CD4-positive, alpha-beta T cell treated with Interleukin-17A for 1 hour (primary cell): ENCODE data around the gene ST7L.

ENCODE experiments used
- DNase-seq: peaks from one replicate; pipeline ENCODE4 v3.0.0-alpha.2; 2020

Gene ST7L

DNA sequence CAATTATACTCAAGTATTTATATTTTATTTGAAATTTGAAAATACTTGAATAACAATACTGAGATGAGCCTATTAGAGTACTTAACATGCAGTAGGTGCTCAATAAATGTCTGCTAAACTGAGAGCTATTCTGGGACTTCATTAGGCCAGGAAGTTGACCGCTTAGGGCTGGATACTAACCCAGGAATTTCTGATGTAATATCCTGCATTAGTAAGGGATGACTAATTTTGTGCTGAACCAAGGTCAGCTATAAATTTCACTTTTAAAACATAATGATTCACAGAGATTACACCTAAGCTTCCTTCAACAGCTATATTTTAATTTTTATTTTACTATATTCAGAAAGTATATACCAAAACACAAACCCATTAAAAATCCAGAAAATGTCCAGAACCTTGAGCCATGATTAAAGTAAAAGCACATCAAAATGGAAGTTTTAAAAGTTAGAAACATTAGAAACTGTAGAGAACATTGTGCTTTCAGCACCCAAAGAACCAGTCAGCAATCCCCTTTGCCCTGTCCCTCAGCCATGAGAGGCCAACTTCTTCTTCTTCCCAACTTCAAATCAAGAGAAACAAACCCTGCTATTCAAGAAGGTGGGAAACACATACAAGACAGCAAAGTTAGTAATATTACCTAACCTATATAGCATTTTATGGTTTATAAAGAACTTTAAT is 74.8 kb downstream of the ST7L start:
- no peak for DNase-seq

DNA sequence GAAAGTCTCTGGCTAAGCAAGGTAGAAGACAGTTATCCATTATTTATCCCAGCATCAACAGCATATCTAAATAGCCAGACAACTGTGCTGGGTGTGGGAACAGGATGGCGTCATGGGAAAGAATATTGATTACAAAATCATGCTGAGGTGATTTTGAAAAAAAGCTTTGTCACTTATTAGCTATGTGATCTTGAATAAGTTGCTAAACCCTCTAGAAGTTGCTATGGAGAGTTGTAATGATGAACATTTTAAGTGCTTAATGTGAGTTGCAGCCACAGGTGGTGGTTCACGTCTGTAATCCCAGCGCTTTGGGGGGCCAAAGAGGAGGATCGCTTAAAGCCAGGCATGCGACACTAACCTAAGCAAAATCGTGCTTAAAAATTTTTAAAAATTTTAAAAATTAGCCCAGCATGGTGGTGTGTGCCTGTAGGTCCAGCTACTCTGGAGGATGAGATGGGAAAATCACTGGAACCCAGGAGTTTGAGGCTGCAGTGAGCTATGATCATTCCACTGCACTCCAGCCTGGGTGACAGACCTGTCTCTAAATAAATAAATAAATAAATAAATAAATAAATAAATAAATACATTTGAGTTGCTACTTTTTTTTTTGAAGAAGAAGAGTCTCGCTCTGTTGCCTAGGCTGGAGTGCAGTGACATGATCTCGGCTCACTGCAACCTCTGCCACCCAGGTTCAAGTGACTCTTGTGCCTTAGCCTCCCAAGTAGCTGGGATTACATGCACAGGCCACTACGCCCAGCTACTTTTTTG is 76.6 kb downstream of the ST7L start:
- DNase-seq = no peak

DNA sequence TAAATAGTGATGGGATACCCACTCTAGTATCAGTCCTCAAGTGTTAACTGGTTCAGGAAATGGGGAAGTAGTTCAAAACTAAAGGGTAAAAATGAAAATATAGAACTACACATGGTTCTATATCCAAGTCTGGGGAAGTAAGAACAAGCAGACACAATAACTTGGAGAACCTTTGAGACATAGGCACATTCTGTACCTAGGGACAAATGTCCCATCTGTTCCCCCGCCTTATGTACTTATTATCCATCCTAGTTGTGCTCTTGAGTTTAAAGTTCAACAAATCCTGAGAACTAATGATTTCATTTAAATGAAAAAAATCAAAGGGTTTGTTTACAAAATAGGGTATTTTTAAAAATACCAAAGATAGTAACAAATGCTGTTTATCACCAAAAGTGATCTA is 77.6 kb downstream of the ST7L start:
- no peak for DNase-seq

DNA sequence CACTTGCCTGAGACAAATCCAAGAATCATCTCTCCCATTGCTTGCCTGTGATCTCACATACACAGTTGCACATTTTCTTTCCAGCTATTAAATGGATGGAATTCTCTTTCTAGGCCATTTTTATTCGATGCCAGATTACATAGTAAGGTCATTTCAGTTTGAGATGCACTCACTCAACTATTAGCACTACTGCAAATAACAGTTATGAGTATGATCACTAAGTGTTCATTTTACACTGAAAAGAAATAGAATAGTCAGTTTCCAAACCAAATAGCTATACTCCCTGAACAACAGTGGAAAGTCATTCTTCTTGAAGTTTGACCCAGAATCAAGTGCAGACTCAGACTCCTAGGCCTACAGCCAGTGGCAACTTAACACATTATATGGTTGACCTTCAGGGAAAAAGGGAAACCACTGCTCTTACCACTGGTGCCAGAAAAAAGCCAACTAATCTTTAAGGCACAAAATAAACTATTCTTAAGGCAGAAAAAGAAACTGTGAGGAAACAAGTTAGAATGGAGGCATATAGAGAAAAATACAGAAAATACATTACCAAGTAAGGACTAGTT is 78.6 kb downstream of the ST7L start:
- DNase-seq = no peak

DNA sequence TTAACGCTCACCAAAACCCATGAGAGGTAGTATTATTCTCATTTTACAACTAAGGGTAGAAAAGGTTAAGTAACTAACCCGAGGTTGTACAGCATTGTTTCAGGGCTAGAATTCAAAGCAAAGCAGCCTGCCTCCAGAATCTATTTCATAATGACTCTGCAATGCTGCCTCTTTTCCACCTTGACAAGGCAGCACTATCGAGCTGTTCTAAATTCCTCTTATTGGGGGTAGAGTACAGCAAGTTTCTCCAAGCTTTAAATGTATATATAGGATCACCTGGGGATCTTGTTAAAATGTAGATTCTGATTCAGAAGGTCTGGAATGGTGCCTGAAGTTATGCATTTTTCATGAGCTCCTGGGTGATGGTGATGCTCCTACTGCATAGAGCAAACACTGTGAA is 80.1 kb downstream of the ST7L start:
- DNase-seq = no peak

DNA sequence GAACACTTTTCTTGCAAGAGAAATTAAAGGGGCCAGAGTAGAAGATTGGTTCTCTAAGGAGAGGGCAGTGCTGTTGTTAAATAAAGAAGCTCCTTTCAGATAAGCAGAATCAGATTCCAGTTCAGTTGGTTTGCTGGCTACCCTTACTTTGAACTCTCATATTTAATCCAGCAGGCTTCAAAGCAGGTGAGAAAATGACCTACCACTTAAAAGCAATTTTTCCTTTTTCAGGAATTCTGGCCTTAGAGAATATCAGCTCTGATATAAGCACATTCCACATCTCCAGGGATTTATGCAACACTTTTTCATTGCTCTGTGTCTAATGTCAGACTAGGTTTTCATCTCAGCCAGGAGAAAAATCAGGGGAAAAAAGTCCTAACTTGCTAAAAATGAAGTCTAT is 81.5 kb downstream of the ST7L start:
- DNase-seq = no peak

DNA sequence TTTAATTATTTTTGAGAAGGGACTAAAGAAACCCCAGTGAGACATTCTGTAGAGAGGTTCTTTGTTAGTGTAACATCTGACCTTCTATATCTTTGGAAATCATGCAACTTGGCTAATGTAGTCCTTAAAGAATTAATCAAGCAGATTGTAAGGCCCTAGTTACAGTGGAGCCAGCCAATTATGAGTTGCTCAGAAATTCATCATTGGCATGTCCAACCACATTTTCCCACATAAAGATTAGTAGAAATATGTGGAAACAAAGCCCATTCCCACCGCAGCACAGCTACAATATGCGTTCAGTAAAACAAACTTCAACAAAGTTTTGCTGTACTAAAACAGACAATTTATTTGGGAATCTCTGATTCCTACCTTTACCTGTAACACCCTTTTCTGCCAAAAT is 82.4 kb downstream of the ST7L start:
- no peak for DNase-seq

DNA sequence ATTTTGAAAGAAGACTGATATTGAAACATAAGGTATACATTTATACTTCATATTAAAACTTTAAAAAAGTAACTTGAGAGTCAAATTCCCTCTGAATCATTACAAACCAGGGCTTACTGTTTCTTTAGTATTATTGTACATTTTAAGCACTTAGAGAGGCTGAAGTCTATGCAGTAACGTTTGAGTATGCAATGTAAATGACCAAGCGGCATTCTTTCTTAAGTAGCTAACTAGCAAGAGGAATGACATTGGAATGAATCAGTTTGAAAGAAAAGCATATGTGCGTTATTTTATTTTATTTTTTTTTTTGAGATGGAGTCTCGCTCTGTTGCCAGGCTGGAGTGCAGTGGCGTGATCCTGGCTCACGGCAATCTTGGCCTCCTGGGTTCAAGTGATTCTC is 85.9 kb downstream of the ST7L start:
- no peak for DNase-seq

DNA sequence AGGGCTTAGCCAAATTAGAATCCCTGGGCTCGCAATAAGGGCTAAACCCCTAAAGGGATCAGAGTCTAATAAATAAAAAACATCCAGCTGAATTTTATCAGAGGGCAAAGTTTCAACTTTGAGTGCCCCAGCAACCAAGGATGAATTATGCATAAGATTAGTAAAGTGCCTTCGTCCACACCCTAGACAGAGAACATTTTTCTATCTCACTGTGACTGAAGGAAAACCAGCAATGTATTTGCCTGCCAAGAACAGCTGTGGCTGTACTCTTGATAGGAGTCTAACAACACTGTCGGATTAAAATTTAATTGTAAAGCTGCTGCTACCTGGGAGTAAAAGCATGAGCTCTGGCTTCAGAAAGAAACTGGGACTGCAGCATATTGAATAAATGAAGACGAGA is 86.9 kb downstream of the ST7L start:
- DNase-seq = no peak

DNA sequence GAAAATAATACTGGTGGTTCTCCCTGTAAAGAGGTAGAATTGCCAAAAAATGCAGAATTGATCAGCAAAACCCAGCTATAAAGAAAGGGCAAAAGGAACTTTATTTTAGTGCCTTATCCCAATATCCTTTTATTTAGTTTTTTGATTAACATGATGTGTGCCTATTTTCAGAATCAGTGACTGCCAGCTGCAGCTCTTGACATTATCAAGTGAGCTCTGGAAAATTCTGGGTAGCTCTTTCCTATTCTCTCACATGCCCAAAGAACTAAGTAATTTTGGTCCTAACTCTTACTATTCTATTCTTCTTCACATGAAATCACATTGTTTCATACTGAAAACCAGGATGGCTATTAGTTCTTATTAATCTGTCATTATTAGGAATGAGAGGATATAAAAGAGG is 88.1 kb downstream of the ST7L start:
- DNase-seq = no peak

DNA sequence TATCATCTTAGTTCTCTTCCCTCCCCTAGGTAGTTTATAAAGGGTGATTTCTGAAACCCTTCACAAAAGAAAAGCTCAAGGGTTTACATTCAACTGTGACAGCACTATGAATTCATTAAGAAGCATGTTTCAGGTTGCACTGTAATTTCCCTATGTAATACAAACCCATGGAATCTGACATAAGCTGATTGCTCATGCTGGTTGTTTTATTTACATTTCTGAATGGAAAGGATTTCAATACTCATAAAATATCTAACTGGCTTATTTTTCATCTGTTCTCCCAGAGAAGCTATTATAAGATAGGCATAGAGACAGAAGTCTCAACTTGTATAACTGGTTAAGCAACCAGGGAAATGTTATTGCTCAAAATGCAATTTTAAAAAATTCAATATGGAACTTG is 89.6 kb downstream of the ST7L start:
- no peak for DNase-seq

DNA sequence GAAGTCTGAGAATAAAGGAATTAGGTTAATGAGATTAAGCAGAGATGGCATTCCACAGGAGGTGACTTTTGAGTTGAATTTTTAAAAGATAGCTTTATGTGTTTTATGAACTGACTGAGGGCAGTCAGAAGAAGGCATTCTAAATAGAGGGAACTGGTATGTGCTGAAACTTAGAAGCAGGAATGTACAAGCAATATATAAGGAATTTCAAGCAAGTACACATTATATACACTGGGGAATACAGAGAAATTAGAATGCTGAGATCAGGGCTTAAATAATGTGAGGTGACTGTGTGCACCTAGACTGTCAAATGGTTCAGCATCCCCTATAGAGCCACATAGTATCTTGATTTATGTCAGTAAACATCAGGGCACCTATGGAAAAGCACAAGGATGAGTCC is 90.9 kb downstream of the ST7L start:
- no peak for DNase-seq

DNA sequence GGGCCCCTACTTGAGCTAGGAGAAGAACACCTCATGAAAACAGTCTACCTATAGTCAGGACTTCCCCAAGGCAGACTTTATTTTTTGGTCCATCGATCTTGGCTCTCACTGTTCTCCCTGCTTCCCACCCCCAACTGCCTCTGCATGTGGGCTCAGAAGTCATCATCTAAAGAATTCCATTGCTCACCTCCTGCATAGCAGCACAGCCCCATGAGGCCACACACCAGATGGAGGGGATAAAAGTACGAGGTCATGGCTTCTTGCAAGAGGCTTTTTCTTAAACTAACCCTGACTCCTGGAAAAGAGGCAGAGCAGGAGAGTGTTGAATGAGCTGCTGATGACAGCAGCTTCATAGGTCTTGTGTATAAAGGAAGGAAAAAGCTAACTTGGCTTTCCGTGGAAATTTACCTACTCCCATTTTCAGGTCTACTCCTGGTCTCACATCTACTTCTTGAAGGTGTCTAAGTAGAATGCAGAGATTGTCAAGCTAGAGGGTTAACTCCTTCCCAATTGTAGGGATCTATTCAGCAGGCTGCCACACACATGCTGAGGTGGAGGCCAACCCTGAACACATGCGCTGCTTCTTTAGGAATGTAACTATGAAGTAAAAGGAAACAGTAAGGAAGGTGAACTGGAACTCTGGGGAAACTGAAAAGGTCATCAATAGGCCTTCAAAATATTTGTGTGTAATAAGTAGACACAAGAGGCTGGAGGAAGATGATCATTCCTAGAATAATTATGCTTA is 91.5 kb downstream of the ST7L start:
- no peak for DNase-seq

DNA sequence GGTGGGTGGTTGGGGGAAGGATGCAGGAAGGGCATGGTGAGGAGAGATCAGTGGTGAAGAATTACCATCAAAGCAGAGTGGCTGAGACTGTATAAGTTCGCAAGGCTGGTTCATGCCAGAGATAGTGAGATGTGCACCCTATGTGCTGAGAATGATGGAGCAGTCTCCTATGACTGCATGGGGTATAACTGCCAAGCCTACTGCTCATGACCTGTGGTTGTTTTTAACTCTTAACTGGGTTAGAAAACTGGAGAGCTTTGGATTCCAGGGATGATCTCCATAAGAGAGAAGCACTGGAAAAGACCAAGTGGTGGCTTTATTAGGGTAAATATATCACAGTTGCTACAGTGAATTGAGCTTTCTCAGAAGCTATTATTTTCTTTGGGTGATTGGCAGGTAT is 94.0 kb downstream of the ST7L start:
- no peak for DNase-seq

DNA sequence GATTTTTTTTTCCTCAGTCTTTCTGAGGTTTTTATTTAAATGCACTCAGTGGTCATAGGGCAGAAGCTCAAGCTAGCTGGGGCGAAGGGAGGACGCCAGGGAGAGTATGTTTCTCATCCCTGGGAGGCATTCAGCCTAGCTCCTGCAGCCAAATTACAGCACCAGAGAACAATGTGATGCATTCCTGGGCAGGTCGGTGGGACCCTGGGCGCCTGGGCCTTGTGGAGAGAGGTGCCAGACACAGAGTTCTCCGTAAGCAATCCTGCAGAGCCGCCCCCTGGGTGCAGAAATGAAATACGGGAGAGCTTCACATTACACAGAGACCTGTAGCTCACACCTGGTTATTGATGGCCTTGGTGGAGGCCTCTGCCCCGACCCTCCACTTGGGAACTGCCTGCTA is 94.7 kb downstream of the ST7L start:
- no peak for DNase-seq

DNA sequence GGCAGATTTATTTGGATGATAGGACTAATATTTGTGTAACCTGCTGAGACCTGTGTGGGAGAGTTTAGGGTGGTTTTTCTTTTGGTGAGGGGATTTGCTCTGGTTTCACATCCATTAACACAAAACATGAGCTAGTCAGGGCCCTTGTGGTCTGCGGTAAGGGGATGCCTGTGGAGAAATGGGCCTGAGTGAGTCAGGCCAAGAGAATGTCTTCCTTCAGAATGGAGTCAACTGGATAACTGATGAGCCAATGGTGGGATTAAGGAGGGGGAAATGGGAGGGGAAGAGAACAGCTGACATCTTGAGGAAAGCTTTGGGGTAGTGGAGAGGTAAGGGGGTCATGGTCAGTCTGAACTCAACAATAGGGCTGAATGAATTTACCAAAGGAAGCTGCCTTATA is 96.3 kb downstream of the ST7L start:
- DNase-seq = no peak

DNA sequence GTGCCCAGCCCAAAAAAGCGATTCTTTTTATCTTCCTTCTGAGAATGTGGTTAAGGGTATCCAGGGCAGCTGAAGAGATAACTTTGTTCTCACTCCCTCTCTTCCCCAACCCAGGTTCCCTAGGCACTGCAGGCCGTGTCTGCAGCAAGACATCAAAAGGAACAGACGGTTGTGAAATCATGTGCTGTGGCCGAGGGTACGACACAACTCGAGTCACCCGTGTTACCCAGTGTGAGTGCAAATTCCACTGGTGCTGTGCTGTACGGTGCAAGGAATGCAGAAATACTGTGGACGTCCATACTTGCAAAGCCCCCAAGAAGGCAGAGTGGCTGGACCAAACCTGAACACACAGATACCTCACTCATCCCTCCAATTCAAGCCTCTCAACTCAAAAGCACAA is 98.8 kb downstream of the ST7L start:
- DNase-seq = no peak

DNA sequence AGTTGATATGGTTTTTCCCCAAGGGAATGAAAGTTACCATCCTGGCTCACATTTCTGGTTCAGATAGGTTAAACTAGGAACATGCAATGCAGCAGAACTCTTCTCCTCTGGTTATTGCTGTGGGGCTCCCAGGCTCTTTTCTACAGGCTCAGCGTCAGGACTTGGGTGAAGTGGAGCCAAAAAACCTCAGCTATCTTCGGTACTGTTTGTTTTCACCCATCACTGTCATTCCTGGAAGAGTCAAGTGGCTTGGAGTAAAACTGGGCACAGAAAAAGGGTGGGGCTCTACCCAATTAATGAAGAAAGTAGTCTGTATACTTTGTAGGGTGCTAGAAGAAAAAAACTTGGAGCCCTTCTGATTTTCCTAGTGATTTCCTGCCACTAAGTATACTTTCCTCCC is 100.8 kb downstream of the ST7L start:
- DNase-seq = no peak

DNA sequence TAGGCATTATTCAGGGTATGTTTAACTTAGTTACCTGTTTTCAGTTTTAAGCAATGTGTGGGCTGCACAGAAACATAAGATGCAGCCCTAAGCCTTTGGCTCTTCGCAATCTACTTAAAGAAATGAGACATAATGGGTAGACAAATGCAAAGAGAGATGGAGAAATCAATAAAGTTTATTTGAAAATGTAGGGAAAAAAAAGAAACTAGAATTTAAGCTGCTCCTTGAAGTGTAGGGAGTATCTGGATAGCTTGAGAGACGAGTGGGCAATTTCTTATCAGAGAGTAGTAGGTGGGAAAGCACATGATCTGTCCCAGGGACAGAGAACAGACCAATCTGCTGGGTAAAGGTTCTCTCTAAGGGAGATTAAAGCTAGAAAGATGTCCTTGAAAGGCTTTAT is 101.3 kb downstream of the ST7L start:
- no peak for DNase-seq

DNA sequence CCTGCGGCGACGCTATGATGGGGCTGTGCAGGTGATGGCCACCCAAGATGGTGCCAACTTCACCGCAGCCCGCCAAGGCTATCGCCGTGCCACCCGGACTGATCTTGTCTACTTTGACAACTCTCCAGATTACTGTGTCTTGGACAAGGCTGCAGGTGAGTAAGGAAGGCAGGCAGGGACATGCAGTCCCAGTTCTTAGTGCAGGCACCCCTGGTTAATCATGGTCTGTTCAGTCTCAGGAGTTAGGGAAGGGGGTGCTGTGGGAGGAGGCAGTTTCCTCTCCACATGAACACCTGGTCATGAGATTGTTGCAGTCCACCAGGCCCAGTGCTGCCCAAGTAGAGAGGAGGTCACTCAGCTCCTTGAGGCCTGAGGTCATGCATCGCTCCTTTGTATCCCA is 101.7 kb downstream of the ST7L start:
- no peak for DNase-seq

DNA sequence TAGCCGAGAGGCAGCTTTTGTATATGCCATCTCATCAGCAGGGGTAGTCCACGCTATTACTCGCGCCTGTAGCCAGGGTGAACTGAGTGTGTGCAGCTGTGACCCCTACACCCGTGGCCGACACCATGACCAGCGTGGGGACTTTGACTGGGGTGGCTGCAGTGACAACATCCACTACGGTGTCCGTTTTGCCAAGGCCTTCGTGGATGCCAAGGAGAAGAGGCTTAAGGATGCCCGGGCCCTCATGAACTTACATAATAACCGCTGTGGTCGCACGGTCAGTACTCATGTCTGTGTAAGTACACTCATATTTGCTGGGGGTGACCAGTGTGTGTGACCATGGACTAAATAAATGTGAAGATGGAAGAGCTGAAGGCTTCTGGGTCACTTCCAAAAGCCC is 102.8 kb downstream of the ST7L start:
- no peak for DNase-seq

DNA sequence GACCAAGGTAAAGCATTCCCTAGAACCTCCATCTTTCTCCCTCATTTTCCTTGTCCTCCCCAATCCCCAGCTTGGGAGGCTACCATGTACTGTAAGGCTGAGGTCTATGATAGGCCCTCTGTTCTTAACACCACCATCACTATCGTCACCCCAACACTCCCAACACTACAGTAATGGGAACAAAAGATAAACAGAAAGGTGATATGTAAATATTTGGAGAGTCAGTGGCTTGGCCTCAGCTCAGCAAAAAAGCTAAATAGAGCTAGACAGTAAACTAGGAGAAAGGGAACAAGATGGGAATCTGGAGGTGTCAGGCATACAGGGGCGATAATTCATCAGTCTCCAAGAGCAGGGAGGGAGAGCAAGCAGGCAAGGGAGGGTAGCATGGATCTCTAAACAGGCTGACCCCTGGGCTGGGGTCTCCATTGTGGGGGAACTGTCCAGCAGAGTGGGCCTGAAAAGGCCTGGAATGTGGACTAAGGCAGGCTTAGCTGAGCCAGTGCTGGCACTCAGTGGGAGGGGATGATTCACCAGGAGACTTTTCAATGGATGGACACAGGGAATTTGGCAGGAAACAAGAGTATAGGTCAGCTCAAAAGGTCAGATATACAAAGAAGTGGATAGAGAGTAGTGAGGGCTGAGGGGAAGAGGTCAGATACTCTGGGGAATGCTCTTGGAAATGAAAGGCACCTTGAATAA is 103.5 kb downstream of the ST7L start:
- DNase-seq = no peak

DNA sequence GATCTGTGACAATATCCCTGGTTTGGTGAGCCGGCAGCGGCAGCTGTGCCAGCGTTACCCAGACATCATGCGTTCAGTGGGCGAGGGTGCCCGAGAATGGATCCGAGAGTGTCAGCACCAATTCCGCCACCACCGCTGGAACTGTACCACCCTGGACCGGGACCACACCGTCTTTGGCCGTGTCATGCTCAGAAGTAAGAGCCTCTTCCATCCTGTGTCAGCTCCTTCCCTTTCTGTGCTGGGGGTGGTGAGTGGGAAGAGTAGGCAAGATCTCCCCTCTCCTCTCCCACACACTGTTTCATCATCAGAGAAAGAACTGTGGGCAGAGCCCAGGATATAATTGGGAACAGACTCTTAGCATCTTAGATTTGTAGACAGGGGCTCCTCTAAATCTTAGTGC is 104.0 kb downstream of the ST7L start:
- no peak for DNase-seq
